GM18502 (cell line): ENCODE measurements around the gene GPR135.

ENCODE experiments used
- ATAC-seq: cut with Tn5 transposase; IDR thresholded peaks from one replicate; pipeline ENCODE4 v1.9.1; 2021; ENCODE audit warnings: mild to moderate bottlenecking; ENCODE audit not compliant: unreplicated experiment, poor library complexity

Gene GPR135

GRCh38 chr14:59424341-59425071, 40.7 kb downstream of the GPR135 start:
- no peak for ATAC-seq

GRCh38 chr14:59422069-59422881, 42.9 kb downstream of the GPR135 start:
- no peak for ATAC-seq

- ATAC-seq: no peak
Observed at GRCh38 chr14:59419303-59419702, 45.9 kb downstream of the GPR135 start.

- ATAC-seq: no peak
Observed at GRCh38 chr14:59417311-59417710, 47.9 kb downstream of the GPR135 start.

GRCh38 chr14:59415836-59416602, 49.2 kb downstream of the GPR135 start:
- no peak for ATAC-seq
